Common myeloid progenitor, CD34-positive (primary cell): ENCODE data around the gene SUSD1.

Experiments
- CTCF ChIA-PET: fragments of 350-600 bp; sonication (Branson Sonifier 250); formaldehyde crosslinking; loops from one replicate; lab custom pipeline; 2021; ENCODE audit warnings: antibody characterized with exemption; lab: Charles Lee
- POLR2A ChIA-PET: fragments of 350-600 bp; sonication (Branson Sonifier 250); formaldehyde crosslinking; loops from one replicate; lab custom pipeline; 2021; ENCODE audit warnings: antibody characterized with exemption; lab: Charles Lee
- DNase-seq, 3 donors: peaks; one replicate each; pipeline versions ENCODE4 v3.0.0 to v3.0.0-alpha.2; 2013
- H3K27ac ChIP-seq, 2 experiments: 1 replicate in 1 of 2; 2 replicates in 1 of 2; pipeline ENCODE4 v1.7.0; 2013; ENCODE audit warnings: inconsistent platforms in 2 of 2, low read length in 2 of 2, mild to moderate bottlenecking in 2 of 2, low read depth in 1 of 2, moderate library complexity in 1 of 2; ENCODE audit not compliant: severe bottlenecking in 2 of 2, insufficient read depth in 1 of 2, poor library complexity in 1 of 2
- H3K27me3 ChIP-seq, 5 experiments: replicated peaks in 2 of 5; 1 replicate in 3 of 5; 2 replicates in 2 of 5; pipeline versions ENCODE4 v1.6.1 to v1.7.0; 2013; ENCODE audit warnings: low read length in 4 of 5, mild to moderate bottlenecking in 2 of 5, moderate library complexity in 2 of 5, inconsistent platforms in 1 of 5; ENCODE audit not compliant: insufficient read depth in 5 of 5, control insufficient read depth in 4 of 5
- H3K36me3 ChIP-seq, 4 experiments: 1 replicate in 2 of 4; 2 replicates in 2 of 4; pipeline versions ENCODE4 v1.6.1 to v1.7.0; 2013; ENCODE audit warnings: low read length in 3 of 4, control low read depth in 1 of 4, mild to moderate bottlenecking in 1 of 4; ENCODE audit not compliant: control insufficient read depth in 4 of 4, insufficient read depth in 4 of 4
- H3K4me1 ChIP-seq, 4 experiments: 1 replicate in 3 of 4; 2 replicates in 1 of 4; pipeline versions ENCODE4 v1.6.1 to v1.7.1; 2013; ENCODE audit warnings: low read length in 3 of 4, mild to moderate bottlenecking in 3 of 4, control low read depth in 1 of 4, inconsistent platforms in 1 of 4, moderate library complexity in 1 of 4; ENCODE audit not compliant: control insufficient read depth in 4 of 4, insufficient read depth in 4 of 4; ENCODE audit errors: control extremely low read depth in 1 of 4
- H3K4me3 ChIP-seq, 7 experiments: 1 replicate in 4 of 7; 2 replicates in 3 of 7; pipeline versions ENCODE4 v1.5.1 to v1.7.0; 2013; ENCODE audit warnings: mild to moderate bottlenecking in 7 of 7, low read length in 6 of 7, moderate library complexity in 6 of 7, inconsistent platforms in 2 of 7, low read depth in 2 of 7, control low read depth in 1 of 7; ENCODE audit not compliant: insufficient read depth in 4 of 7, control insufficient read depth in 1 of 7; ENCODE audit errors: extremely low read depth in 1 of 7
- H3K9me3 ChIP-seq, 5 experiments: 1 replicate in 4 of 5; 2 replicates in 1 of 5; pipeline versions ENCODE4 v1.6.1 to v1.7.1; 2013; ENCODE audit warnings: low read length in 4 of 5, mild to moderate bottlenecking in 2 of 5, inconsistent platforms in 1 of 5, low read depth in 1 of 5, moderate library complexity in 1 of 5; ENCODE audit not compliant: control insufficient read depth in 4 of 5, insufficient read depth in 2 of 5; ENCODE audit errors: control extremely low read depth in 1 of 5
- WGBS: methylation state at CpG from one replicate; pipeline ENCODE4 v1.1.5; 2013; ENCODE audit not compliant: insufficient coverage; 5-methylcytosine and 5-hydroxymethylcytosine counted together

Gene SUSD1

GRCh38 chr9:112119225-112120029, 55.7 kb downstream of the SUSD1 start:
- Histone ChIP-seq H3K4me3 (no peak overlapping the region), H3K4me1 (no peaks in the 10 kb centered on the region), H3K27ac (no peak overlapping the region), H3K36me3 (peaks cover 8 to 44% (median 24%) of the 10 kb centered on the region in 4 experiments), H3K27me3 (no peaks in the 10 kb centered on the region), H3K9me3 (no peaks in the 10 kb centered on the region)
- POLR2A ChIA-PET = no interaction called here
- CTCF ChIA-PET = interaction anchor here (0.6 to 1.9 kb wide), 5 partner anchors 9 to 242 kb away, joined by 3 to 6 read pairs (median 3); no protein-coding TSS in a partner anchor
- WGBS = 100% methylated on average over 4 of the region's 10 CpGs
- DNase-seq = no peak

- CTCF ChIA-PET = no interaction called here
- Histone ChIP-seq H3K4me3 (no peak overlapping the region), H3K9me3 (no peaks in the 10 kb centered on the region), H3K36me3 (peaks cover 5 to 36% (median 14%) of the 10 kb centered on the region in 4 experiments), H3K27me3 (no peaks in the 10 kb centered on the region), H3K27ac (no peak overlapping the region), H3K4me1 (no peaks in the 10 kb centered on the region)
- POLR2A ChIA-PET = no interaction called here
- DNase-seq = no peak
- 100% methylated on average over 1 of the region's 1 CpG for WGBS
Observed at GRCh38 chr9:112118009-112118408, 57.1 kb downstream of the SUSD1 start.

DNA sequence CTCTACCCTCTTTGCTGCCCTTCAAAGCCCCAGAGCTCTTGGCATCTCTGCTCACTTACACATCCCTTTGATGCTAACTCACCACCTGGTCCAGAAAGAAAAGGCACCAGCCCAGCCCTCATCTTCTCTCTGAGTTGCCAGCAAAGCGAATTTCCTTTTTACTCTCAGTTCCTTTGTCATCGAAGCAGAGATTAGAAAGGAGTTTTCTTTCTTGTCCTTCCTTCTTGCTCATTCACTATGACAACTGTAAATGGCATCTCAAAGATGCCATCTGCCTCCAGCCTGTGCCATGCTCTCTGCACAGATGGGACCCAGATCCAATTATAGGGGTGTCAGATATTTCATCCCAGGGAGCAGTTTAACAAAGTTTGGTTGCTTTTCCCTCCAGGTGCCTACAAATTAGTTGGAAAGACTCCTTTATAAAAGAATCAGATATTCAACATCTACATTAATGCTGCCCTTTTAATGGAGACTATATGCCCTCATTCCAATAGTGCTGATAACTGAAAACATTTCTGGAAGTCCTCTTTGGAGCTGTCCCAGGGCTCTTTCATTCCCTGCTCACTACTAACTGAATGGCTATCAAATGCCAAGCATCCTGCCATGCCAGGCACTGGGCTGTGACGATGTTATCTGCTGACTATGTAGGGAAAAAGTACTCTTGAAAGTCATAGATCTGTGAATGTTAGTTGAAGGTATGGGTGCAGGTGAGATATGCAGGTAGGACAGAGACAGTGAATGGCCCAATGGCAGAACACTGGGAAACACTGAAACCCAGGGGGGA, 58.9 kb downstream of the SUSD1 start:
- H3K27ac ChIP-seq = no peak overlapping the region
- 100% methylated on average over 2 of the region's 3 CpGs for WGBS

GRCh38 chr9:112115109-112115508, 60.0 kb downstream of the SUSD1 start:
- Histone ChIP-seq H3K27ac (no peak overlapping the region), H3K4me3 (no peak overlapping the region), H3K36me3 (peaks cover 0 to 39% (median 19%) of the 10 kb centered on the region in 4 experiments), H3K4me1 (no peaks in the 10 kb centered on the region), H3K9me3 (no peaks in the 10 kb centered on the region), H3K27me3 (no peaks in the 10 kb centered on the region)
- WGBS = 95% methylated on average over 2 of the region's 3 CpGs
- ChIA-PET CTCF (interaction anchor here (0.6 to 3.1 kb wide), 5 partner anchors 17 to 247 kb away, joined by 3 to 17 read pairs (median 3); no protein-coding TSS in a partner anchor), POLR2A (interaction anchor here (0.6 kb wide), 1 partner anchor 79 kb away, joined by 3 read pairs; no protein-coding TSS in a partner anchor)
- DNase-seq = no peak

More for the DNA sequence above, 58.9 kb downstream of the SUSD1 start:
- CTCF ChIA-PET = no interaction called here
- no peak overlapping the region for H3K4me3 ChIP-seq
- no peaks in the 10 kb centered on the region for H3K9me3 ChIP-seq
- POLR2A ChIA-PET = no interaction called here
- peaks cover 0 to 37% (median 14%) of the 10 kb centered on the region in 4 experiments for H3K36me3 ChIP-seq
- H3K4me1 ChIP-seq = no peaks in the 10 kb centered on the region
- no peaks in the 10 kb centered on the region for H3K27me3 ChIP-seq
- no peak for DNase-seq

- H3K36me3 ChIP-seq = peaks cover 0 to 34% (median 19%) of the 10 kb centered on the region in 4 experiments
- no peak overlapping the region for H3K27ac ChIP-seq
- H3K27me3 ChIP-seq = no peaks in the 10 kb centered on the region
- peak; percentile 11 to 23 (median 16) for DNase-seq
- no peak overlapping the region for H3K4me3 ChIP-seq
- ChIA-PET POLR2A (no interaction called here), CTCF (interaction anchor here (0.8 to 3.1 kb wide), 13 partner anchors 9 to 249 kb away, joined by 3 to 17 read pairs (median 4); partner anchors contain the start of gene PTBP3)
- no peaks in the 10 kb centered on the region for H3K4me1 ChIP-seq
- no peaks in the 10 kb centered on the region for H3K9me3 ChIP-seq
- WGBS = 100% methylated on average over 4 of the region's 4 CpGs
Observed at GRCh38 chr9:112112941-112113681, 62.0 kb downstream of the SUSD1 start.

DNA sequence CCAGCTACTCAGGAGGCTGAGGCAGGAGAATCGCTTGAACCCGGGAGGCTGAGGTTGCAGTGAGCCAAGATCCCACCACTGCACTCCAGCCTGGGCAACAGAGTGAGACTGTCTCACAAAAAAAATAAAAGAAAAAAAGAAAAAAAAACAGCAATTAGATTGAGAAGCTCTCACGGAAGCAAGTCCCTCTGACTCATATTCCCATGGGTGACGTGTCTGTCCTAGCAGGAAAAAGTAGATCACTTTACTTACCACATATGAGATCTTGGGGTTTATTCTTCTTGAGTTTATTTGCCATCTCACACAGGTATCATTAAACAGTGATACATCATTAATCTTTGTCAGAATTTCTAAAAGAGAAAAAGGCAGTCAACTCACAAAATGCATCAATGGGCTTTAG, 62.6 kb downstream of the SUSD1 start:
- Histone ChIP-seq H3K4me3 (no peak overlapping the region), H3K4me1 (no peaks in the 10 kb centered on the region), H3K36me3 (peaks cover 0 to 34% (median 19%) of the 10 kb centered on the region in 4 experiments), H3K27me3 (no peaks in the 10 kb centered on the region), H3K27ac (no peak overlapping the region), H3K9me3 (no peaks in the 10 kb centered on the region)
- POLR2A ChIA-PET = no interaction called here
- WGBS = 67% methylated on average over 2 of the region's 4 CpGs
- CTCF ChIA-PET = interaction anchor here (0.8 to 3.1 kb wide), 9 partner anchors 9 to 250 kb away, joined by 3 to 17 read pairs (median 4); no protein-coding TSS in a partner anchor
- DNase-seq = no peak
